Spleen (tissue), 11 donors: ENCODE data around the gene SHC4. TPM values are rescaled to one million over a fixed set of nuclear protein-coding genes. Genes with fewer than 3 reads are reported as not detected.

ENCODE experiments used
- DNase-seq: peaks from one replicate; pipeline ENCODE4 v3.0.0-alpha.2; 2020
- H3K27ac ChIP-seq, 8 donors: fragments of 200-600 bp; sonication (generic) in 7 of 8; 1 replicate in 4 of 8; 2 replicates in 4 of 8; pipeline versions ENCODE4 v1.5.0 to v1.8.0; 2016 to 2021; ENCODE audit warnings: inconsistent platforms in 4 of 8, mild to moderate bottlenecking in 4 of 8, moderate library complexity in 1 of 8
- H3K27me3 ChIP-seq, 7 donors: fragments of 200-600 bp; sonication (generic) in 6 of 7; replicated peaks in 1 of 7; 1 replicate in 4 of 7; 2 replicates in 3 of 7; pipeline versions ENCODE4 v1.5.0 to v1.8.0; 2016 to 2021; ENCODE audit warnings: inconsistent platforms in 3 of 7, mild to moderate bottlenecking in 1 of 7
- H3K36me3 ChIP-seq, 6 donors: fragments of 200-600 bp; sonication (generic) in 5 of 6; 1 replicate in 4 of 6; 2 replicates in 2 of 6; pipeline versions ENCODE4 v1.5.0 to v1.8.0; 2016 to 2021; ENCODE audit warnings: inconsistent platforms in 2 of 6
- H3K4me1 ChIP-seq, 6 donors: fragments of 200-600 bp; sonication (generic) in 5 of 6; 1 replicate in 3 of 6; 2 replicates in 3 of 6; pipeline versions ENCODE4 v1.5.0 to v1.8.0; 2016 to 2021; ENCODE audit warnings: inconsistent platforms in 3 of 6
- H3K4me3 ChIP-seq, 8 donors: fragments of 200-600 bp; sonication (generic) in 7 of 8; 1 replicate in 4 of 8; 2 replicates in 4 of 8; pipeline versions ENCODE4 v1.5.0 to v1.8.0; 2016 to 2021; ENCODE audit warnings: inconsistent platforms in 4 of 8, mild to moderate bottlenecking in 4 of 8, moderate library complexity in 2 of 8
- H3K9me3 ChIP-seq, 8 donors: fragments of 200-600 bp; sonication (generic) in 7 of 8; 1 replicate in 4 of 8; 2 replicates in 4 of 8; pipeline versions ENCODE4 v1.5.0 to v1.8.0; 2016 to 2021; ENCODE audit warnings: inconsistent platforms in 4 of 8
- POLR2A ChIP-seq, 3 donors: fragments of 450-650 bp; IDR thresholded peaks; one replicate each; pipeline ENCODE4 v1.5.1; 2017; ENCODE audit warnings: antibody characterized with exemption in 3 of 3, mild to moderate bottlenecking in 1 of 3
- POLR2AphosphoS5 ChIP-seq, 3 donors: sonication (generic); formaldehyde crosslinking; IDR thresholded peaks; one replicate each; pipeline ENCODE4 v1.5.1; 2017; ENCODE audit warnings: antibody characterized with exemption in 3 of 3
- WGBS, 5 donors: extraction: QIAGEN DNeasy Blood & Tissue Kit in 3 of 5; methylation state at CpG; one replicate each; pipeline versions ENCODE4 v1.1.5 to v1.1.7; 2013 to 2018; 5-methylcytosine and 5-hydroxymethylcytosine counted together
- intact Hi-C: fragments of 100-400 bp; cut with DNase I; formaldehyde crosslinking; loops from one replicate; pipeline ENCODE4 v1.15.0; 2023; ENCODE audit warnings: low total_unique reads
- polyA plus RNA-seq, 3 donors: library from polyadenylated mRNA; stranded (reverse); fragments of 200-250 nt; gene quantifications; one replicate each; pipeline ENCODE4 v1.2.1, GENCODE V29; 2013
- total RNA-seq, 7 donors: library from RNA; depleted of rRNA in 3 of 7; stranded (reverse); fragments of >200 nt in 3 of 7; fragmentation: NEBNext Ultra II Directional in 4 of 7; extraction: Animal tissue kit (Norgen Biotek cat#: 25700) in 4 of 7; gene quantifications; one replicate each; pipeline versions ENCODE4 v1.1.0 to v1.2.1, GENCODE V29; 2016 to 2021
- TF ChIP-seq, protein P1 (sequence below), 11 experiments: fragments of 200-600 bp in 7 of 11; fragments of 450-650 bp in 4 of 11; sonication (generic) in 4 of 11; IDR thresholded peaks in 8 of 11; conservative IDR thresholded peaks in 3 of 11; 1 replicate in 7 of 11; 2 replicates in 4 of 11; pipeline versions ENCODE4 v1.4.0 to v1.8.0; 2016 to 2021; ENCODE audit warnings: antibody characterized with exemption in 11 of 11, inconsistent platforms in 4 of 11, mild to moderate bottlenecking in 1 of 11
- donor health status: healthy with polysubstance abuse.
- donor health status: DM: no; HTN: no; CAD: no; lungs with moderate emphysema.
- donor health status: DM: no; HTN: no; CAD: no.
- donor health status: Bipolar disorder and iron deficiency.
- donor health status: healthy.
- donor health status: DM: no; HTN: no; CAD: no.
- donor health status: DM: yes; HTN: yes; CAD: no.

Gene SHC4
- total and polyA plus RNA-seq, 10 donors: 0.20 to 0.42 (median 0.27) TPM; not detected in 5

GRCh38 chr15:48887144-48887543 is 76.6 kb downstream of the SHC4 start:
- DNase-seq: no peak
- intact Hi-C loops: no loop called here
- Histone ChIP-seq H3K9me3 (no peaks in the 10 kb centered on the region), H3K36me3 (no peaks in the 10 kb centered on the region), H3K4me1 (no peaks in the 10 kb centered on the region), H3K4me3 (no peak overlapping the region), H3K27me3 (peaks cover 0 to 12% (median 0%) of the 10 kb centered on the region in 7 donors), H3K27ac (no peak overlapping the region)
- WGBS, 5 donors: 60 to 77% (median 65%) methylated on average over 2 of the region's 2 CpGs
- TF ChIP-seq, protein P1, sequence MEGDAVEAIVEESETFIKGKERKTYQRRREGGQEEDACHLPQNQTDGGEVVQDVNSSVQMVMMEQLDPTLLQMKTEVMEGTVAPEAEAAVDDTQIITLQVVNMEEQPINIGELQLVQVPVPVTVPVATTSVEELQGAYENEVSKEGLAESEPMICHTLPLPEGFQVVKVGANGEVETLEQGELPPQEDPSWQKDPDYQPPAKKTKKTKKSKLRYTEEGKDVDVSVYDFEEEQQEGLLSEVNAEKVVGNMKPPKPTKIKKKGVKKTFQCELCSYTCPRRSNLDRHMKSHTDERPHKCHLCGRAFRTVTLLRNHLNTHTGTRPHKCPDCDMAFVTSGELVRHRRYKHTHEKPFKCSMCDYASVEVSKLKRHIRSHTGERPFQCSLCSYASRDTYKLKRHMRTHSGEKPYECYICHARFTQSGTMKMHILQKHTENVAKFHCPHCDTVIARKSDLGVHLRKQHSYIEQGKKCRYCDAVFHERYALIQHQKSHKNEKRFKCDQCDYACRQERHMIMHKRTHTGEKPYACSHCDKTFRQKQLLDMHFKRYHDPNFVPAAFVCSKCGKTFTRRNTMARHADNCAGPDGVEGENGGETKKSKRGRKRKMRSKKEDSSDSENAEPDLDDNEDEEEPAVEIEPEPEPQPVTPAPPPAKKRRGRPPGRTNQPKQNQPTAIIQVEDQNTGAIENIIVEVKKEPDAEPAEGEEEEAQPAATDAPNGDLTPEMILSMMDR (IDR thresholded peaks at IDR 0.05 in 8 of 11, conservative IDR thresholded peaks at IDR 0.05 in 3 of 11): no peak
- TF ChIP-seq POLR2A (IDR thresholded peaks at IDR 0.05): no peak
- TF ChIP-seq POLR2AphosphoS5 (IDR thresholded peaks at IDR 0.05): no peak

GRCh38 chr15:48883699-48884098 is 80.0 kb downstream of the SHC4 start:
- Histone ChIP-seq H3K4me1 (peaks cover 6 to 22% (median 18%) of the 10 kb centered on the region in 6 donors), H3K36me3 (no peaks in the 10 kb centered on the region), H3K4me3 (no peak overlapping the region), H3K27ac (no peak overlapping the region), H3K27me3 (peaks cover 0 to 12% (median 0%) of the 10 kb centered on the region in 7 donors), H3K9me3 (no peaks in the 10 kb centered on the region)
- TF ChIP-seq POLR2A (IDR thresholded peaks at IDR 0.05): no peak
- TF ChIP-seq POLR2AphosphoS5 (IDR thresholded peaks at IDR 0.05): no peak
- TF ChIP-seq, protein P1 (IDR thresholded peaks at IDR 0.05 in 8 of 11, conservative IDR thresholded peaks at IDR 0.05 in 3 of 11): no peak
- no peak for DNase-seq
- intact Hi-C loops: no loop called here
- 83 to 93% (median 89%) methylated on average over 2 of the region's 2 CpGs for WGBS, 5 donors

- no peak for TF ChIP-seq POLR2AphosphoS5 (IDR thresholded peaks at IDR 0.05)
- TF ChIP-seq POLR2A (IDR thresholded peaks at IDR 0.05): no peak
- TF ChIP-seq, protein P1 (IDR thresholded peaks at IDR 0.05 in 8 of 11, conservative IDR thresholded peaks at IDR 0.05 in 3 of 11): no peak
- DNase-seq: no peak
- Histone ChIP-seq H3K4me3 (peak overlapping the region in 1 of 8 donors; percentile 91), H3K27ac (no peak overlapping the region), H3K27me3 (no peaks in the 10 kb centered on the region), H3K36me3 (no peaks in the 10 kb centered on the region), H3K9me3 (no peaks in the 10 kb centered on the region), H3K4me1 (peaks cover 6 to 33% (median 22%) of the 10 kb centered on the region in 6 donors)
- intact Hi-C loops: no loop called here
- 83 to 94% (median 90%) methylated on average over 3 of the region's 3 CpGs for WGBS, 5 donors
Measured at GRCh38 chr15:48880070-48880634, 83.6 kb downstream of the SHC4 start.

- TF ChIP-seq, protein P1 (IDR thresholded peaks at IDR 0.05 in 8 of 11, conservative IDR thresholded peaks at IDR 0.05 in 3 of 11): peak in 2 of 11 experiments; percentile 17 to 33
- TF ChIP-seq POLR2AphosphoS5 (IDR thresholded peaks at IDR 0.05): peak; percentile 97 to 98 (median 98)
- TF ChIP-seq POLR2A (IDR thresholded peaks at IDR 0.05): peak in 1 of 3 donors; percentile 68
- no peaks in the 10 kb centered on the region for H3K9me3 ChIP-seq
- H3K36me3 ChIP-seq: no peaks in the 10 kb centered on the region
- DNase-seq: peak; percentile 98
- H3K27me3 ChIP-seq: peaks cover 0 to 6% (median 0%) of the 10 kb centered on the region in 7 donors
- intact Hi-C loops: no loop called here
- peak within 1 kb of the TSS; percentile 85 to 96 (median 91) for H3K27ac ChIP-seq
- peaks cover 6 to 33% (median 22%) of the 10 kb centered on the region in 6 donors for H3K4me1 ChIP-seq
- H3K4me3 ChIP-seq: peak within 1 kb of the TSS; percentile 58 to 91 (median 70)
- 0% methylated on average over 52 to 58 of the region's 58 CpGs for WGBS, 5 donors
Measured at GRCh38 chr15:48877630-48878595, 85.8 kb downstream of the SHC4 start, which contains the start of gene EID1. EID1 (plus strand) TSS chr15:48878134; CDS start chr15:48878177, 43 bp downstream.
